Activated CD8-positive, alpha-beta memory T cell treated with anti-CD3 and anti-CD28 coated beads for 1 hour (primary cell): ENCODE measurements around the gene ADAMTS17.

Source experiments
- DNase-seq, 2 donors: peaks; one replicate each; pipeline ENCODE4 v3.0.0-alpha.2; 2020; ENCODE audit warnings: low read depth in 1 of 2; ENCODE audit errors: extremely low read depth in 1 of 2

The ADAMTS17 gene

GRCh38 chr15:100202309-100202960 lies 139.3 kb downstream of the ADAMTS17 start:
- no peak for DNase-seq

- no peak for DNase-seq
Measured at GRCh38 chr15:100201376-100202280, 140.1 kb downstream of the ADAMTS17 start.

DNA sequence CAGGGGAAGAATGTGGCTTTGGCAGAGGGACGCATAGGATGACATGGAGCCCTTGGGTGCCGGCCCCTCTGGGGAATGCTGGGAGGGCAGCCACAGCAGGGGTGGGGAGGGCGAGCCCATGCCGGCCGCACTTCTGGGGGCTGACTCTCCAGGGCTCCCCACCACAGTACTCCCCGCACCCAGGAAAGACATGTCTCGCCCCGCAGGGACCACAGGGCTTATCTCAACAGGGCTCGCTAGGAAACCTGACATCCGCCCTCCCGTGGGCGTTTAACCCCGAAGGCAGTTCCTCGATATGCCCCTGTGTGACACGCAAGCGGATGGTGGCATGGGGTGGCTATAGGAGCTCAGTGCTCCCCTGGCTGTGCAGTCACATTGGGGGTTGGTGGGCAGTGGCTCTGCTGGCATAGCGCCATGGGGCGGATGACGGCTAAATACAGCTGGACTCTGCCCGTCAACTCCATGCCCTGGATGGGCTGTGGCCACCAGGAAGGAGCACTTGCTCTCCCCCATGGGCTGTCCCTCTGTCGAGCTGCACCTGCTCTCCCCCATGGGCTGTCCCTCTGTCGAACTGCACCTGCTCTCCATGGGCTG lies 141.4 kb downstream of the ADAMTS17 start:
- DNase-seq = no peak

DNA sequence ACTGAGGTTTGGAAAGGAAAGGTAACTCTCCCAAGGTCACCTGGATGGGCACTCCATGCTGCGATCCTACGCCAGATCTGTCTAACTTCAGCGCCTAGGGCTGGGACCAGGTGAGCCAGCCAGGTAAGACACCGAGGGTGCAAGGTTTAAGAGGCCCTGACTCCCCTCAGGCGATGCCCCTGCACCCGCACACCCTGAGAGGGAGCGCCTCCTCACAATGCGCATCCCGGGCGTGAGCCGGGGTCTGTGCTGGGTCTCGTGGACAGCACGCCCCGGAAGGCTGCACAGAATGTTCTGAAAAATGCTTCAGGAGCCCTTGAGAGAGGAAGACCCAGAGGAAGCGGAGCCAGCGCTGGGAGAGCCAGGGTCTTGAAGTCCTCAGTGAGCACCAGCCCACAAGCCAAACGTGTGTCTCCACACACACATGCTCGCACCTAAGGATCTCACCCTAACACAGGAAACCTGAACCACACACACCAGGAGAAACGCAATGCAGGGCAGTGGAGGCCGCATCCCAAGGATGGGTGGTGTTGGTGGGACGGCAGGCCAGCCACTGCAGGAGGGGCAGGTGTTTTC lies 142.0 kb downstream of the ADAMTS17 start:
- no peak for DNase-seq

DNA sequence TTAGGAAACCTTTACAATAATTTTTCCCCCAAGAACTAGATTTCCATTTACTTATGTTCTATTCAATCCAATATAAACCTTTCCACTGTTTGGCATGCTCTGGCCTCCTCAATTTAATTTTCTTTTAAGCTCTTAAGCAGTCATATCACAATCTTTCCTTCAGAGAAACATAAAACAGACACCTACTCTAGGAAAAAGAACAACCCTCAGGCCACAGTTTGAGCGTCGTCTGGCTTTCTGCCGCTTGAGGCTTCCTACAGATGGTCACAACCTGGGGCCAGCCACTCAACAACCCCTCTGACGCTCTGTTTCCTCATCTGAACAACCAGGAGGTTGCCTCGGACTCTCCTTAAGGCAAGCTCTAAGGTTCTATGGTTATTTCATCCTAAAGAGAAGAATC lies 143.3 kb downstream of the ADAMTS17 start:
- DNase-seq = no peak

- DNase-seq = no peak
Measured at GRCh38 chr15:100196326-100197058, 145.3 kb downstream of the ADAMTS17 start.

GRCh38 chr15:100194996-100195395 lies 146.8 kb downstream of the ADAMTS17 start:
- no peak for DNase-seq

DNA sequence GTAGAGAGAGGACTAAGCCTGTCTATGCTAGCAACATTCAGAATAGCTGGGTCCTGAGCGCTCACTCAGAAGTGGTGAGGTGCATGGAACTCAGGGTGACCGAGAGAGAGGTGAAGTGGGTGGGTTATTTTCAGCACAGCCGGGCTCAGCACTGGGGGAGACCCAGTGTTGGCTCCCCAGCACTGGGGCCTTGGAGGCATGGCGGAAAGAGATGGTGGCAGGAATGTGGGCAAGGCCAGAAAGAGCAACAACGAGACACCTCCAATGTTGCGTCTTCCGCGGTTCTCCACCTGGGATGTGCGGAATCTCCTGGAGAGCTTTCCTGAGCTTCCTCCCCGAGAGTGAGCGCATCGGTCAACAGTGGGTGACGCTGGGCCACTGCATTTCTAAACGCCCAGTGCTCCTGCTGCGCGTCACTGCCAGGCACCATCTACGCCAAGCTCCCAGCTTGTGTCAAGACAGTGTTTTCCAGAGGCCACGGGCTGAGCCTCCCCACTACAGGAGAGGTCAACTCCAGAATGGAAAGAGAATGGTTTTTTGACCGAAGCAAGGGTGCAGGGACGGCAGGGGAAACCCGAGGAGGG lies 148.4 kb downstream of the ADAMTS17 start:
- no peak for DNase-seq

DNA sequence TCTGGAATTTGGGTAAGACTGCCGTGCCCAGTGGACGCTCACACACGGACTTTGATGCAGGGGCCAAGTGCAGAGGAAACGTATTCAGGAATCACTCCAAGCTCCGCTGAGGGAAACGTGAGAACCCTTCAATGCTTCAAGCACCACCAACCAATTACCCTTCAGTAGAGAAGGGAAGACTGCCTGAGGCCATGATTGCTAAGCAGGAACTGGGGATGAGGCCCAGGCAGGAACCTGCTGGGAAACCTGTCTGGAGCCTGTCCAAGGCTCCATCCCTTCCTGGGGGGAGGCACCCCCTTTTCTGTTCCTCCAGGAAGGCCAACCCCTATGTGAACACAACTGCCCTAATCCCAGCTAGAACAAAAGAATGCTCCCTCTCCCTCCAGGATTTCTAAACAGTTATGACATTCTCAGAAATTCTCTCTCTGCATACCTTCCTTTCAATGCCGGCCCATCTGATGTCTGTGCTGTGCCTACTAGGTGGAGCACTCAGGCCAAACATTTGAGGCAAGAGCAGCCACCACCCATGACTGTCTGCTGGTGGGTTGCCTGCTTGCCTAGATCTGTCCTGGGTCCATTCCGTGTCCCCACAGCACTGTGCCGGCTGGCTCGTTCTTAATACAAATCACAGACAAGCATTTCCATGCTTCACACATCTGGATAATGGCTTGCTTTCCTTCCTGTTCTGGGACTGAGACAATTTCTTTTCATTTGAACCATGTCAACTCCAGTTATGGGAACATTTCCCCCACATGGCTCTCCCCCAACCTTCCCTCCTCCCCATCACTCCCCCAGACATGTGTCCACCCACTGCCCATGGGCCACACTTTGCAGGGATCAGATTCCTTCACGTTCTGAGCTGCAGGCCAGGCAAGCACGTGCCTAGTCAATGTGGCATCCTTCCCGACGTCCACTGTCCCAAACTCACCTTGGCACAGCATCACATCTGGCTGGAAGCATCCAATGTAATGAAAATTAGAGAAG lies 149.4 kb downstream of the ADAMTS17 start:
- DNase-seq = no peak

GRCh38 chr15:100191161-100191560 lies 150.6 kb downstream of the ADAMTS17 start:
- DNase-seq = no peak

- no peak for DNase-seq
Measured at GRCh38 chr15:100190675-100191074, 151.1 kb downstream of the ADAMTS17 start.

- no peak for DNase-seq
Measured at GRCh38 chr15:100189849-100190248, 151.9 kb downstream of the ADAMTS17 start.

- DNase-seq = no peak
Measured at GRCh38 chr15:100189319-100189718, 152.5 kb downstream of the ADAMTS17 start.

DNA sequence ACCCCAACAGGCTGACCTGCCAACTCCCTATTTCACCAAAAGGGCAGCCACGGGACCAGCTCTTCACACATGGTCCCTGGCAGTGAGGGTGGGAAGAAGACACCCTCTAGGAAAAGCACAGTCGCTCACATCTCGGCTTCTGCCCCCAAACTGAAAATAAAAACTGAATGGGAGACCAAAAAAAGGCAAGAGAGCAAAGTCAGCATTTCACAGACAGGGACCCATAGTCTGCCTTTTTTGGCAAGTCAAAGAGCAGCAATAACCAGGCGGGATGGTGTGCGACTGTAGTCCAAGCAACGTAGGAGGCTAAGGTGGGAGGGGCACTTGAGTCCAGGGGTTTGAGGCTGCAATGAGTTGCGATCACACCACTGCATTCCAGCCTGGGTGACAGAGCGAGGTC lies 154.1 kb downstream of the ADAMTS17 start:
- no peak for DNase-seq

- no peak for DNase-seq
Measured at GRCh38 chr15:100186960-100187359, 154.8 kb downstream of the ADAMTS17 start.

DNA sequence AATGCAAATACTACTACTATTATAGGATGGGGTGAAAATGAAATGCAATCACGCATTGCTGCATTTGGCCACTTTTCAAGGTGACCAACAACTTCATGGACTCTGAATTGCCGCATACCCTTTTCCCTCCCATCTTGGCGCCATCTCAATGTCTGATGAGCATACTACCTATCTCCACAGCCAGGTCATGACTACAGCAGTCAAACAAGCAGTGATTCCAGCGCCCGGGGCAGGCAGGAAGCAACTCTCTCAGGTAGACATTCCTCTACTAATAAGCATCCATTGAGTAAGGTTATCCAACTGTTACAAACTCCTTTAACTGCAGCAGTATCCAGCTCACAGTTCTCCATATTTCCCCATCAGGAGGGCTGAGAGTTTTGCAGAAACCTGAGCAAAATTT lies 155.4 kb downstream of the ADAMTS17 start:
- DNase-seq = no peak

DNA sequence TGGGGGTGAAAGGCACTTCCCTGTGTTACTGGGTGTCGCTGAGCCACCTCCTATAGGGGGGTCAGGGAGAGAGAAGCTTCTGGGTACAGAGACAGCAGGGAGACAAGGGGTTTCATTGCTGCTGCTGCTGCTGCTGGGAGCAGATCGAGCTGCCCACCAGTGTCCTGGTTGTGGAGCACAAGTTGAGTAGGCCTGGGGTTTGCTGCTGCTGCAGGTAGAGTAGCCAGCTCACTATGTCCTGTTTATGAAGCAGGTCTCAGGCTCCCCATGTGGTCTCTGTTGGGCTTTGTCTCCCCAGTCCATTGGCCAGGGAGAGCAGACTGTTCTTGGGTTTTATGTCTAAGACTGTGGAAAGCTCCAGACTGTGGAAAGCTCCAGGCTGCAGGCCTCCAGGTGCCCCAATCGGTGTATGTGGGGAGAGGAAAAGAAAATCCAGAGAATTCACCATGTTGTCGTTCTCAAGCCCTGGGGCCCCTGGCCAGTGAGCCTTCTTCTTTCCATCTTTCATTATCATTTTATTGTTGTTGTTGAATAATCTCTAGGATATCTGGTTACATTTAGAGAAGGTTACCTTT lies 157.8 kb downstream of the ADAMTS17 start:
- no peak for DNase-seq

DNA sequence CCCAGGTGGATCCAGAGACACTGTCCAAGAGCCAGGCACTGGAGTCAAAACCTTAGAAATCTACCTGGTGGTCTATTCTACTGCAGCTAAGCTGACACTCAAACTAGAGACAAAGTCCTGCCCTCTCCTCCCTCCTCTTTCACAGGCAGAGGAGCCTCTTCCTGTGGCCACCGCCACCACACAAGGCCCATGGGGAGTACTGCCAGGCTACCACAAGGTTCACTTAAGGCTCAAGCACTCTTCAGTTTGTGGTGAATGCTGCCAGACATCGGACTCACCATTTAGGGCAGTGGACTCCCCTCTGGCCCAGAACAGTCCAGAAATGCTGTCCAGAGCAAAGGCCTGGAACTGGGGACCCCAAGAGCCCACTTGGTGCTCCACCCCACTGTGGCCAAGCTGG lies 160.9 kb downstream of the ADAMTS17 start:
- DNase-seq = no peak
